Endodermal cell (in vitro differentiated cells): Measurements from ENCODE around the gene ADAM22. TPM values are rescaled to one million over a fixed set of nuclear protein-coding genes. Genes with fewer than 3 reads are reported as not detected.

Experiments used
- DNase-seq: peaks from one replicate; pipeline ENCODE4 v3.0.0-alpha.2; 2017
- H3K27ac ChIP-seq: 2 replicates; pipeline ENCODE4 v1.5.1; 2013; ENCODE audit warnings: mild to moderate bottlenecking, low read depth, low read length, moderate library complexity
- H3K27me3 ChIP-seq: 2 replicates; pipeline ENCODE4 v1.6.1; 2013; ENCODE audit warnings: mild to moderate bottlenecking, low read length, moderate library complexity; ENCODE audit not compliant: insufficient read depth, control insufficient read depth, poor library complexity, severe bottlenecking
- H3K36me3 ChIP-seq: 2 replicates; pipeline ENCODE4 v1.7.0; 2013; ENCODE audit warnings: mild to moderate bottlenecking, low read length, moderate library complexity; ENCODE audit not compliant: control insufficient read depth, insufficient read depth
- H3K4me1 ChIP-seq: one replicate; pipeline ENCODE4 v1.7.0; 2013; ENCODE audit warnings: low read length; ENCODE audit not compliant: control insufficient read depth, insufficient read depth
- H3K4me3 ChIP-seq: 2 replicates; pipeline ENCODE4 v1.5.1; 2013; ENCODE audit warnings: mild to moderate bottlenecking, low read length, moderate library complexity
- H3K9ac ChIP-seq: 2 replicates; pipeline ENCODE4 v1.6.1; 2013; ENCODE audit warnings: mild to moderate bottlenecking, low read length, moderate library complexity; ENCODE audit not compliant: poor library complexity, severe bottlenecking; ENCODE audit errors: extremely low read depth
- H3K9me3 ChIP-seq: 2 replicates; pipeline ENCODE4 v1.6.1; 2013; ENCODE audit warnings: mild to moderate bottlenecking, low read length, moderate library complexity; ENCODE audit not compliant: control insufficient read depth
- H3K27ac Mint-ChIP-seq: 2 replicates; pipeline ENCODE4 v1.8.0; 2020; ENCODE audit warnings: mixed read lengths
- H3K27me3 Mint-ChIP-seq: 2 replicates; pipeline ENCODE4 v1.8.0; 2021; ENCODE audit warnings: mild to moderate bottlenecking, mixed read lengths; ENCODE audit not compliant: insufficient read depth
- H3K36me3 Mint-ChIP-seq: 2 replicates; pipeline ENCODE4 v1.8.0; 2020; ENCODE audit warnings: low read depth, mixed read lengths
- H3K4me1 Mint-ChIP-seq: 2 replicates; pipeline ENCODE4 v1.8.0; 2020; ENCODE audit warnings: mixed read lengths
- H3K4me3 Mint-ChIP-seq: 2 replicates; pipeline ENCODE4 v1.8.0; 2020; ENCODE audit warnings: mild to moderate bottlenecking, moderate library complexity, mixed read lengths
- H3K9me3 Mint-ChIP-seq: 2 replicates; pipeline ENCODE4 v1.8.0; 2020; ENCODE audit warnings: mild to moderate bottlenecking, mixed read lengths
- WGBS, 2 experiments: methylation state at CpG; one replicate each; pipeline versions ENCODE4 v1.1.5 to v1.1.7; 2013; ENCODE audit warnings: missing lambda C conversion rate in 2 of 2, mixed read lengths in 1 of 2; ENCODE audit not compliant: insufficient coverage in 1 of 2, insufficient read length in 1 of 2; 5-methylcytosine and 5-hydroxymethylcytosine counted together
- total RNA-seq, 2 donors: library from RNA; stranded (reverse); fragmentation: NEBNext Ultra II Directional in 1 of 2; extraction: Animal tissue kit (Norgen Biotek cat#: 25700) in 1 of 2; gene quantifications; 2 replicates in 1 of 2; 3 replicates in 1 of 2; pipeline ENCODE4 v1.2.1, GENCODE V29; 2021
- TF ChIP-seq, protein P1 (sequence below): fragments of 200-600 bp; sonication (generic); conservative IDR thresholded peaks from 2 replicates; pipeline ENCODE4 v1.5.0; 2021; ENCODE audit warnings: antibody characterized with exemption, mild to moderate bottlenecking

ADAM22 gene
- total RNA-seq, 2 donors from 2014 or later: 10.9 to 11.5 TPM

DNA sequence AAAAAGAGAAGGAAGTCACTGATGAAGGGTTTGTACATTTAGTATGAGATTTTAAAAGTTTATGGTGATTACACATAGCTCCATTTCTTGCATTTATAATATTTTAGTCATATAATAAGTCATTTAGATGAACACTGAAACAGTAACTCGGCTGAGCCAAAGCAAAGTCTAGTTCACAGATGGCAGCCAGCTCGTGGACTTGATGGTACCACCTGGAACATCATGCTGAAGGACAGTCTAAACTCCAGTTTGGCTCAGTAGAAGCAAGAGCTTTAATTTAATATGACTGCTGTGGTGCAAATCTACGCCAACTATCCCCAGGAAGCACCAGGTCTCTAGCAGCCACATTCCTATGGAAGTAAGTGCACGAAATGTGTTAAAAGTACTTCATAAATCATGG, 269.4 kb downstream of the ADAM22 start:
- Histone ChIP-seq H3K4me3 (no peak overlapping the region), H3K27ac (no peak overlapping the region), H3K36me3 (peaks cover 41% of the 10 kb centered on the region), H3K4me1 (peaks cover 10% of the 10 kb centered on the region), H3K27me3 (no peaks in the 10 kb centered on the region), H3K9me3 (no peaks in the 10 kb centered on the region), H3K9ac (no peak overlapping the region)
- TF ChIP-seq, protein P1, sequence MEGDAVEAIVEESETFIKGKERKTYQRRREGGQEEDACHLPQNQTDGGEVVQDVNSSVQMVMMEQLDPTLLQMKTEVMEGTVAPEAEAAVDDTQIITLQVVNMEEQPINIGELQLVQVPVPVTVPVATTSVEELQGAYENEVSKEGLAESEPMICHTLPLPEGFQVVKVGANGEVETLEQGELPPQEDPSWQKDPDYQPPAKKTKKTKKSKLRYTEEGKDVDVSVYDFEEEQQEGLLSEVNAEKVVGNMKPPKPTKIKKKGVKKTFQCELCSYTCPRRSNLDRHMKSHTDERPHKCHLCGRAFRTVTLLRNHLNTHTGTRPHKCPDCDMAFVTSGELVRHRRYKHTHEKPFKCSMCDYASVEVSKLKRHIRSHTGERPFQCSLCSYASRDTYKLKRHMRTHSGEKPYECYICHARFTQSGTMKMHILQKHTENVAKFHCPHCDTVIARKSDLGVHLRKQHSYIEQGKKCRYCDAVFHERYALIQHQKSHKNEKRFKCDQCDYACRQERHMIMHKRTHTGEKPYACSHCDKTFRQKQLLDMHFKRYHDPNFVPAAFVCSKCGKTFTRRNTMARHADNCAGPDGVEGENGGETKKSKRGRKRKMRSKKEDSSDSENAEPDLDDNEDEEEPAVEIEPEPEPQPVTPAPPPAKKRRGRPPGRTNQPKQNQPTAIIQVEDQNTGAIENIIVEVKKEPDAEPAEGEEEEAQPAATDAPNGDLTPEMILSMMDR: no peak
- no peak for DNase-seq
- WGBS, 2 experiments: 89 to 100% methylated on average over 2 to 4 of the region's 4 CpGs
- no peak overlapping the region for H3K27ac Mint-ChIP-seq
- no peaks in the 10 kb centered on the region for H3K9me3 Mint-ChIP-seq
- peaks cover 48% of the 10 kb centered on the region for H3K36me3 Mint-ChIP-seq
- no peak overlapping the region for H3K4me3 Mint-ChIP-seq
- no peaks in the 10 kb centered on the region for H3K27me3 Mint-ChIP-seq
- peaks cover 41% of the 10 kb centered on the region for H3K4me1 Mint-ChIP-seq

DNA sequence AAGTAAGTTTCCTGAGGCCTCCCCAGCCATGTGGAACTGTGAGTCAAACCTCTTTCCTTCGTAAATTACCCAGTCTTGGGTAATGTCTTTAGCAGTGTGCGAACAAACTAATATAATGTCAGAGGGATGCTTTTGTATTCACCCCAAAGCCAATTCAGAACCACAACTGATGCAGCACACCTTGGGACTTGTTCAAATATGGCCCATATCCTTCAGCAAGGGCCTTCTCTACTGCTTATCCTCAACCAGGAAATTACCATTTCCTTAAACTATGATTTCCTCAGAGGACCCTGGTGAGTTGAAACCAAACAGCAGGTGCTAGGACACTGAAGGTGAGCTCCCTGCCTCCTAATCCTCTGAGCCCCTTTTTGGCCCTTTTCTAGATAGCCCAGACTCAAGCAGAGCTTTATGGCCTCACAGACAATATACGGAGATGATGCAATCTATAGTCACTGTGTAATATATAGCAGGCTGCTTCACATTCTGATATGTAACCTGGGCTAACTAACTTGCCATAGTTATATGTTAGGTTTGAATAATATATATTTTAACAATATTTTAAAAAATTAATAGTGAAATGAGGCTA, 270.6 kb downstream of the ADAM22 start:
- Mint-ChIP-seq H3K9me3 (no peaks in the 10 kb centered on the region), H3K27ac (no peak overlapping the region), H3K4me1 (peaks cover 41% of the 10 kb centered on the region), H3K27me3 (no peaks in the 10 kb centered on the region), H3K36me3 (peaks cover 58% of the 10 kb centered on the region), H3K4me3 (no peak overlapping the region)
- Histone ChIP-seq H3K27ac (no peak overlapping the region), H3K9ac (no peak overlapping the region), H3K9me3 (no peaks in the 10 kb centered on the region), H3K4me1 (peaks cover 10% of the 10 kb centered on the region), H3K36me3 (peaks cover 52% of the 10 kb centered on the region), H3K4me3 (no peak overlapping the region), H3K27me3 (no peaks in the 10 kb centered on the region)
- TF ChIP-seq, protein P1: no peak
- 90 to 95% methylated on average over 2 to 3 of the region's 3 CpGs for WGBS, 2 experiments
- DNase-seq: no peak

DNA sequence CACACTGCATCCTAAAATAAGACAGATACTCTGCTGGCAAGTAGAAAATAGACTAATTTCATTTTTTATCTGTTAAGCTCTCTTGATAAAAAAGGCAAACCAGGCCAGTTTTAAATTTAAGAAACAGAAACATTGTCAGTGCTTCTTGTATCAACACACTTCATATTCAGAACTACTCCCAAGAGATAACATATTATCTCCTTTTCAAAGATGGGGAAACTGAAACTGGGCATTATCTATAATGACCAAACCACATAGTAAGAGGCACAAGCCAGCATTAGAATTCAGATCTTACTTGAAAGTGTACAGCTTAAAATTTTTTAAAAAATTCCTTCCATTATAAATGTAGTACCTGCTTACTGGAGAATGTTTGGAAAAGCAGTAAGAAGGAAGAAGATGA, 271.1 kb downstream of the ADAM22 start:
- H3K4me3 ChIP-seq: no peak overlapping the region
- no peaks in the 10 kb centered on the region for H3K27me3 Mint-ChIP-seq
- no peaks in the 10 kb centered on the region for H3K9me3 Mint-ChIP-seq
- no peak overlapping the region for H3K27ac ChIP-seq
- no peak overlapping the region for H3K27ac Mint-ChIP-seq
- H3K36me3 Mint-ChIP-seq: peaks cover 64% of the 10 kb centered on the region
- H3K4me1 Mint-ChIP-seq: peaks cover 39% of the 10 kb centered on the region
- H3K9ac ChIP-seq: no peak overlapping the region
- DNase-seq: no peak
- H3K4me3 Mint-ChIP-seq: no peak overlapping the region
- peaks cover 10% of the 10 kb centered on the region for H3K4me1 ChIP-seq
- peaks cover 58% of the 10 kb centered on the region for H3K36me3 ChIP-seq
- TF ChIP-seq, protein P1: no peak
- no peaks in the 10 kb centered on the region for H3K27me3 ChIP-seq
- H3K9me3 ChIP-seq: no peaks in the 10 kb centered on the region
